HG03159 (cell line): ENCODE data around the gene PPM1J.

Source experiments
- ATAC-seq: cut with Tn5 transposase; IDR thresholded peaks from one replicate; pipeline ENCODE4 v1.9.1; 2021; ENCODE audit warnings: mild to moderate bottlenecking, moderate library complexity; ENCODE audit not compliant: unreplicated experiment

The PPM1J gene

GRCh38 chr1:112688781-112689193 is 26.3 kb downstream of the PPM1J start:
- ATAC-seq, result no peak

DNA sequence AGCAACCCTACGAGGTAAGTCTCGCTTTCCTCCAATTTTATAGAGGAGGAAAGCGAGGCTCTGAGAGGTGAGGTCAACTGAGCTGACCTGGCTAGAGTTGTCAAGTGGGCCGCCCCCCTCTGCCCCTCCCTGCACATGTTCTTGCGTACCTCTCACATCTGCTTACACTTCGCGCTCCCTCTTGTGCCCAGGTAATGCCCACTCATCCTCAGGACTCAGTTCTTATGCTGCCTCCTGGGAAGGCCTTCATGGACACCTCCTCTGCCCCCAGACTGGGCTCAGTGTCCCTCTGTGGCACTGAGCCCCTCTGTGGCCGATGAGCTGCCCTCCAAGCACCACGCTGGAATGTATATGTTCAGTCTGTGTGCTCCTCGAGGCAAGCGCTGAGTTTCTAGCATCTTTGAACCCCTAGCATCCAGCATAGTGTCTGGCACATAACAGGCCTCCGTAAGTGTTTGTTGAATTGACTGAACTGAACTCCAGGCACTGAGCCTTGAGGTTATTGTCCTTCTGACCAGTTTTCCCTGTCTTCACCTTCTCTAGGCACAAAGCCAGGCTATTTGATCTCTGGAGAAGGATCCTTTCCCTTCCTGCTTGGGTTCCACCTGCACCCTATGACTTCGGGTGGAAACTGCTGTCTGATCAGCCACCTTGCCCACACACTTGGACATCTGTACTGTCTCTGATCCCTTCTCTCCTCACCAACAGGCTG is 27.2 kb downstream of the PPM1J start:
- ATAC-seq, result no peak

GRCh38 chr1:112687361-112687760 is 27.8 kb downstream of the PPM1J start:
- no peak for ATAC-seq

GRCh38 chr1:112686835-112687234 is 28.3 kb downstream of the PPM1J start:
- no peak for ATAC-seq

DNA sequence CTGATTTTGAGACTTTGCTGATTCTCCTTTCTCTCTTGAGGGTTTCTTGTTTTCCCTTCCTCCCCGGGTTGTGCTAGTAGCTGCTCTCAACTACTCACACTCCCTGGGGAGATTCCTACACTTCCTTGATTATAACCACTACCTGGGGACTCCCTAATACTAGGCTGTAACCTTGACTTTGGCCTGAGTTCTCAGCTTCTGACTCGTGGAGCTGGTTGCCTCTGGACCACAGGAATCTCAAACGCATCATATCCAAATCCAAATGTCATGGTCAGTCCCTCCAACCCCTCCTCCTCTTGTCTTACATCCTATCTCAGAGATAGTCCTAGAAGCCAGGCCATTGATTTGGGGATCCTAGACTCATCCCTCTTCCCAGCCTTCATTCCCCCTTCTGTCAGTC is 28.7 kb downstream of the PPM1J start:
- no peak for ATAC-seq

- no peak for ATAC-seq
Measured at GRCh38 chr1:112685913-112686312, 29.2 kb downstream of the PPM1J start.

- no peak for ATAC-seq
Measured at GRCh38 chr1:112678605-112679004, 36.5 kb downstream of the PPM1J start.

DNA sequence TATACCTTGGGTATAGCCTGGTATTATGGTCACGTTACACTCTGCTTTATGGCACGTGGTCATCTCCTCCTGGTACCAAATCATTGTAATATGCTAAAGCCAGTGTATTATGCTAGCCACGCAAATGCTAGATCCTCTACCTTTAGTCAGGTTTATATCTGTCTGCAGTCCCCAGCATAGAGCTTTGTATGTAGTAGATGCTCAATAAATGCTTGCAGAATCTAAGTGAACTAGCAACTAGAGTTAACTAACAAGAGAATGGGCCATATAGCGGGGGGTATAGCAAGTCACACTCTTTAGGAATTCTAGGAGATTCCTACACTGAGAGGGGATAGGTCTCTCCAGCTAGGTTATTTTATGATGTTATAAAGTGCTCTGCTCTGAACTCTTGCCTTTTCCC is 37.6 kb downstream of the PPM1J start:
- no peak for ATAC-seq

DNA sequence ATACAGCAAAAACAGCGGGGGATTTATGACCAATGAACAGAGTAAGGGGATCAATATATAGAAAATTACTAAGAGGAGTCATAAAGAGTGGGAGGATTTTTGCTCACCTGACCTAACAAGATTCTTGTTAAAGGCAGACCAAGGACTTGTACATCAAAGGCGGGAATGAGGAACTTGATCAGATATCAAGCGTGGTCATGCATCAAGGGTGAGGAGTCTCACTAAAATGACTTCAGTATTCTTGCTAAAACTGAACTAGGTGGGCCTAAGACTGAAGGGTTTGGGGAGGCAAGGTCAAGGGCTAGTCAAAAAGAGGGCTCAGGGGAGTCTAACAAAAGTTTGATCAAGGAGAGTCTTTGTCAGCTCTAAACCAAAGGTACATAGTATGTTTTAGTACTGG is 38.6 kb downstream of the PPM1J start:
- ATAC-seq, result no peak

DNA sequence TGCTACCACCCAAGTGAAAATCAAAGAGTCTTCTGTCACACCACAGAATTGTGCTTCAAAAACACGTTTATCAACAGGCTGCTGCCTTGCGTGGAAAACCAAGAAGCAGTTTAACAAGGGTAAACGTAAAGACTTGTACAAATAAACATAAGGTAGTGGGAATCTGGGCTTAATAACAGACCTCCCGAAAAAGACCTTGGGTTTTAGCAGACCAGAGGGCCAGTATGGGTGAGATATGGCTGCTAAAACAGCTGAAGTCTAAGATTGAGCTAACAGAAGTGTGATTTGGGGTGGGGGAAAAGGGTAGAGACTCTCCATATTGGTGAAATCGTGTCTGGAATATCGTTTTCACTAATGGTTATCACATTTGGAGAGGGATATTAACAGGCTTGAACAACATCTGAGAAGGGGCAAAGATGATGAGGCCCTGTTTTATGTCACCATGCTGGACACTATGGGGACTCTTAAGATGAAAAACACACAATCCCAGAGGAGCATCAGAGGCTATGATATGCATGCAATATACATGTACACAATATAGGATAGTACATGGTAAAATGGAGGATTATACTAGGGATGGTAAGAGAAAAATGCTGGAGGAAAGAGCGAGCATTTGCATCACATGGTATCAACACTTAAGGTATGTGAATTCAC is 39.3 kb downstream of the PPM1J start:
- no peak for ATAC-seq

DNA sequence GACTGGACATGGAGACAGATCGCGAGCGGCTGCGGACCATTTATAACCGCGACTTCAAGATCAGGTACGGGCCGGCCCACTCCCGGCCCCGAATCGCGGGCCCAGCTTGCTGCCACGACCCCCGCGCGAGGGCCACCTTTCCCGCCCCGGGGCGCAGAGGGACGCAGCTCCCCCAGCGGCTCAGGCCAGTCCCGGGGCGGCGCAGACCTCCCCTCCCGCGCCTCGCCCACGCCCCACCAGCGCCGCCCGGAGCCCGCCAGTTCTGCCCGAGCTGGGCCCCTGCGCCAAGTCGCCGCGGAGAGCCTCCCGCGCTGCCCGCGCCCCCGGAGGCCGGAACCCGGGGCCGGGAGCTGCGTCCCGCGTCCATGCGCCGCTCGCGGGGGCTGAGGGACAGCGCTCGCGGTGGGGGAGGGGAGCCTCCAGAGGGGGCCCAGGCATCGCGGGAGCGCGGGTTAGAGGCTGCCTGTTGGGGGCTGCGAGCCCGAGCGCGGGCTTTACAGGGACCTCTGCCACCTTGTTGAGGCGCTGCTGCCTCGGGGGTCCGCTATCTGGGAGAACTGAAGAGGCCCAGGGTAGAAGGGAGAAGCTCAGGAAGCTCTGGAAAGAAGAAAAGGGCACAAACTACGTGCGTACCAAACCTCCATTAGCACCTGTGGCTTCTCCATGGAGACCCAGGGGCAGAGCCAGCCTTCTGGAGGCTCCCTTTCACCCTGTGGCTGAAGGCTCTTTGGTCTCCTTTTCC is 40.0 kb downstream of the PPM1J start:
- ATAC-seq, result peak; percentile 48

DNA sequence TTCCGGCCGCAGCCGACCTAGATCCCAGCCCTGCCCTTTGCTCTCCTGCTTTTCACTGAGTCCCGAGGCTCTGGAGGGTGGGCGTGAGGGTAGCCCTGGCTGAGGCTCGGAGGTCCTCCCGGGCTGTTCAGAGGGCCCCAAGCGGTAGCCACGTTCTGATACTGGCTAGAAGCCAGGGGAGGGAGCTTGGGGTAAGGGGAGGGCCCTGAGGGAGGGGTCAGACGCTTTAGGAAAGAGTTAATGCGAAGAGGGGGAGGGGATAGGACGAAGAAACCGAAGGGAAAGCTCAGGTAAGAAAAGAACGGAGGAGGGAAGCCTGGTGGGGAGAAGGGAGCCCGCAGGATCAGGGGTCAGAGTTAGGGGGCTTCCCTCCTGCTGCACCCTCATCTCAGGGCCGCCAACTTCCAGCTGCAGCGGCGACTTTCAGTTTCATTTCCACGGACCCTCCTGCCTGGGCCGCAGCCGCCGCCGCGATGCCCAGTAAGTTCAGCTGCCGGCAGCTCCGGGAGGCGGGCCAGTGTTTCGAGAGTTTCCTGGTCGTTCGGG is 40.6 kb downstream of the PPM1J start, which contains the start of gene MOV10:
Gene MOV10 (plus strand): TSS at position 220 of the 546 bp plus-strand sequence. CDS start 254 bp downstream, at position 474.
- peak; percentile 62 for ATAC-seq

DNA sequence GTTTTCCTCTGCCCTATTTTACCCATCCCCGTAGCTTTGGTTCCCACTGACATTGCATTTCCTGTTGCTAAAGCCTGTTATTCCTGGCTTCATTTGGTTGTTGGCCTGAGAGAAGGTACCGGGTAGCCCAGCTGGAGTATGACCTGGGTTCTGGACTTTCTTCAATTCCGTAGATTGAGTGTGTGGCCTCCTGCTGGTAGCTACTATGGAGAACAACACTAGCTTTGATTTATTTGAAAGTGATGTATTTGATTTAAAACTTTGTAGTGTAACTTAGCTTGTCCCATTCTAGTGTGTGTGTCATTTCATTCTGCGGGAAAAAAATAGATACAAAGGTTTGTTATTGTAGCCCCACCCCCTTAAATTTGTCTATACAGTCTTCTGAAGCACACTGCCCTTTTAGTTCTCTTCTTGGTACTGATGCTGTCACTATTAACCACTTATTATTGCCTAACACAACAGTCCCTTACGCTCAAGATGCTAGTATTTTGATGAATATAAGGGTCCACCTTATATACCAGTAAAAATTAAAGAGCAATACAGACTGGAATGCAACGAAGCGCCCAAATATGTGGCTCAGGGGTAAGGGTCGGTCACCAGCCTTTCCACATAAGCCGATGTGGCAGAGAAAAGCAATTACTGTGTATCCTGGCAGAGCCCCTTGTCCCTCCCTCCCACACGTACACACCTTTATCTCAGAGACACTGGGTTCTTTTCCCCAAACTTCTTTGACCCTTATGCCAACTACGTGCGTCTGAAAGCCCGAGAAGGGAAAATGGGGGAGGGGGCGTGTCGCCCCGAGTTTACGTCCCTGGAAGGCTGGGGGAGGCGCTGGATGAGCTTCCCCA is 41.3 kb downstream of the PPM1J start:
- no peak for ATAC-seq

DNA sequence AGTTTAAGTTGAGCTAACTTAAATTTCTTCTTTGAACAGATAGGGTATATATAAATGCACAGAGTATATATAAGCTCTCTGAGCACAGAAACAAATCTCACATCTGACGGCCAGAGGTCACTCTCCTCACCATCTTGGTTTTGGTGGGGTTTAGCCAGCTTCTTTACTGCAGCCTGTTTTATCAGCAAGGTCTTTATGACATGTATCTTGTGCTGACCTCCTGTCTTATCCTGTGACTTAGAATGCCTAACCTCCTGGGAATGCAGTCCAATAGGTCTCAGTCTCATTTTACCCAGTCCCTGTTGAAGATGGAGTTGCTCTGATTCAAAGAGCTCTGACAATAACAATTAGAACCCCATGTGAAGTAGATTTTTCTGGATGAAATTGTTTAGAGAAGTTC is 42.3 kb downstream of the PPM1J start:
- ATAC-seq, result no peak

DNA sequence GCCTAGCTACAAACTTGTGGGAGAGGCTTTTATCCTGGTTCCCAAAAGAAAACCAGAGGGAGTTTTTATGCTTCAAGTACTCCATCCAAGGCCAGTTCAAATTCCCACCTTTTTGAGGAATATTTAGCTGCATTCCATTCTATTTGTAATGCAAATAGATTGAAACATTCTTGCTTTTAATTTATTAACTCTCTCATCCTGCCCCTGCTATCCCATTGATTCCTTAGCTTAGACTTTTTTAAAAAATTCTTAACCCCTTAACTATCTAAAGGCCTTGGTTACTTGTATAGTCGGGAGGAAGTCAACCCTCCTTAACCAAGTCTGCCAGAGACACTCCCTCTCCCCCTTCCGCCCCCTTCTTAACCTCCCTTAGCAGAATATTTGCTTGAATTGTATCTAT is 43.1 kb downstream of the PPM1J start:
- ATAC-seq, result no peak

GRCh38 chr1:112666946-112667345 is 48.2 kb downstream of the PPM1J start:
- no peak for ATAC-seq

DNA sequence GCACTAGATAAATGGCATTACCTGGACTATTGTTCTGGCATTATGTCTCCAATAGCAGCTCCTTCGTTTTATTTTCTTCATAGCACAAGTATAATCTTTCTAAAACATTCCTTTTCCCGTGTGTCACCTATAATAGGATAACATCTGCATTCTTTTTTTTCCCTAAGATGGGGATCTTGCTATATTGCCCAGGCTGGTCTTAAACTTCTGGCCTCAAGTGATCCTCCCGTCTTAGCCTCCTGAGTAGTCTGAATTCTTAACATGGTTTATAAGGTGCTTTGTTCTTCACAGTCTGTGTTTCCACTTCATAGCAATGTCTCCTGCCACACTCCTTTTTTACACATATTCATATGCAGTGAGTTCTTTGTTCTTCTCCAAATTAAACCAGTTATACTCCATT is 49.3 kb downstream of the PPM1J start:
- no peak for ATAC-seq
